ENCODE measurements around the gene PROK1.
"Not testable (repeated sequence)": the region's sequence is repeated elsewhere in the genome, so short reads cannot be mapped to it uniquely, and the experiment has no call there.

The PROK1 gene

GRCh38 chr1:110450929-110451328, at the start of gene PROK1:
PROK1 (plus strand) TSS chr1:110451149; CDS start chr1:110451217, 68 bp downstream.
- no peak for ATAC-seq

DNA sequence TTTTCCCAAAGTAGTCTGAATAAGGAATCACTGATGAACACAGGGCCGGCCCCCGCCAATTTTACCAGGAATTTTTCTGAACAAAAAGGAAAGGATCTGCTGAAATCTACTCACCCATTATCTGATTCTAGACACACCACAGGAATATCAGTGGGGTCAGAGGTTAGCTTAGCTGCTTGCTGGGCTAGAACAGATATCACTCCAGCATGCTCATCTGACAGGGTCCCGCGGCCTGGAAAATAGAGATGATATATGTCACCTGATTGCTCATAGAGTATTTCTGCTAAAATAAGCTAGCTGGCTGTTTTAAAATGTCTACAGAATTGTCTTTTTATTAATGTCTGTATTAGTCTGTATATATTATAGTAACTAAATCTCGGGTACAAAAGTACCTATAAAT, 47.1 kb upstream of the PROK1 start:
- no peak for ATAC-seq

DNA sequence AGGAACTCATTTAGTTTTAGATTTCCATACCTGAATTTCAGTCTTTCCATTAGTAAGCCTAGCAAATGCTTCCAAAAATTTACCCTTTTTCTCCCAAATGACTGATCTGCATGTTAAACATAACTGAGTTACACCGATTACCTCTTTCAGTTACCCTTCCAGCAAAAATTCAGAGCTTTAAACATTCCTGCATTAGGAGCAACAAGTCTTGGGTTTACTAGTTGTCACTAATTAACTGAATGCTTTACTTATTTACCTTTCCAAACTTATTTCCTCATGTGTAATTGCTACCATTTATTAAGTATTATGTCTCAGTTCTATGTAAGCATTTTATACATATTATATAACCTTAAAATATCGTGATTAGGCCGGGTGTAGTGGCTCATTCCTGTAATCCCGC, 46.5 kb upstream of the PROK1 start:
- ATAC-seq: no peak

- not testable (repeated sequence) for ATAC-seq
Measured at GRCh38 chr1:110406407-110406806, 44.5 kb upstream of the PROK1 start.

- ATAC-seq: peak; percentile 94 to 95
Measured at GRCh38 chr1:110407260-110408210, 43.4 kb upstream of the PROK1 start, which contains the start of gene LAMTOR5. LAMTOR5 (minus strand) TSS chr1:110407694; CDS start chr1:110407620, 74 bp downstream.

- ATAC-seq: no peak
Measured at GRCh38 chr1:110408488-110408887, 42.5 kb upstream of the PROK1 start.

DNA sequence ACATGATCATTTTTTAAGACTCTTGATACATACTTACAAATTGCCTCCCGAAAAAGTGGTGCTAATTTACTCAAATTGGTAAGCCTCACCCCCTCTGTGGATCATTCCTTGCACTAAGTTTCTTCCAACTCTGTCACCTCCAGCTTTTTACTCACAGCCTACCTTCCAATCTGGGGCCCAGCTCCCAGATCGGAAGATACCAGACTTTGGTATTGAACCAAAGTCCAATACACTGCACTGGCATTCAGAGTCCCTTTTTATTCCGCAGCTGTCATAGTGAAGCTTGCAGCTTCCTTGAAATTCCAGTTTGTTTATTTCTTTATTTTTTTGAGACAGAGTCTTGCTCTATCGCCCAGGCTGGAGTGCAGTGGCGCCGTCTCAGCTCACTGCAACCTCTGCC, 41.6 kb upstream of the PROK1 start:
- ATAC-seq: no peak

DNA sequence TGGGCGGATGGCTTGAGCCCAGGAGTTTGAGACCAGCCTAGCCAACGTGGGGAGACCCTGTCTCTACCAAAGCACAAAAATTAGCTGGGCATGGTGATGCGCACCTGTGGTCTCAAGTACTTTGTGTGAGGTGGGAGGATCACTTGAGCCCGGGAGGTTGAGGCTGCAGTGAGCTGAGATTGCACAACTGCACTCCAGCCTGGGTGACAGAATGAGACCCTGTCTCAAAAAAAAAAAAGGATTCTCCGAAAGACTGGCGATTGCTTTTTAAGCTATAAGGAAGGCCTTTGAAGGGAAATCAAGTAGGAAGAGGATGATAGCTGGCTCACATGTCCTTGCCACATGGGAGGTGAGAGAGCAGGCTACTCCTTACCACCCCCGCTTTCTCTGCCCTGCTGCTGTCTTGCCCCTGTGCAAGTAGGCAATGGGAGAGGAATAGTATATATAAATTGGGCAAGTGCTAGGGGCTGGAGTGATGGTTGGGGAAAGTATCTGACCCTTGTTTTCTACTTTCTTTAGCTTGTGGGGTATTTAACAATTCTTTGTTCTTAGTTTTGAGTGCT, 39.7 kb upstream of the PROK1 start:
- ATAC-seq: no peak

DNA sequence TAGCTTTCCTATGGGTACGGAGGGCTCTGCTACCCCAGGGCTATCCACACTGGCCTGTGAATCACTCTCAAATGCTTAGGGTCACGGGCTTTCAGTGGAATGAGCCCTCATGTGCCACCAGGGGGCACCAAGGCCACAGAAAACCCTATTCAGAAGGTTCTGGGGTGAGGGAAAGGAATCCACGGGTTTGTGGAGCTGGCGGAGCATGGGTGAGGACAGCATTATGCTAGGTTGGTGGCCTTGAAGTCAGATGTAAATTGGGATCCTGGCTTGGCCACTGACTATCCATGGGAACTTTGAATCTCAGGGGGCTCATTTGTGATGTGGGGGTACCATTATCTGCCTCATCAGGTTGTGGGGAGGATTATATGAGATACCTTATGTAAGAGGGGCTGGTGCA, 38.4 kb upstream of the PROK1 start:
- peak; percentile 57 to 66 for ATAC-seq

DNA sequence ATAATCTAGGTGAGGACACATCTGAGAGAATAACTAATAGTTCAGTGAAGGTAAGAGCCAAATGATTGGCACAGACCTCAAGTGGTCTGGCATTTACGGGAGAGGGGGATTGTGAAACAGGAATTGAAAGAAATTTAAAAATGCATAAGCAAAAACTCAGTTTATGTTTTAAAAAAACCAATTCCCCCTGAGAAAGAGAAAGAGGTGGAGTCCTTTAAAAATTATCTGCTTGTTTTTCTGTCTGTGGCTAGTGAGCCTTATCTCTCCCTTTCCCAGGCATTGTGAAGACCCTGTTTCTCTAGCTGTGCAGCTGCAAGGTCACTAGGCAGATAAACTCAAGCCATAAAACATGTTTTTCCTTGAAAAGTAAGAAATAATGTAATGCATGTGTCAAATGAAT, 37.9 kb upstream of the PROK1 start:
- not testable (repeated sequence) for ATAC-seq

DNA sequence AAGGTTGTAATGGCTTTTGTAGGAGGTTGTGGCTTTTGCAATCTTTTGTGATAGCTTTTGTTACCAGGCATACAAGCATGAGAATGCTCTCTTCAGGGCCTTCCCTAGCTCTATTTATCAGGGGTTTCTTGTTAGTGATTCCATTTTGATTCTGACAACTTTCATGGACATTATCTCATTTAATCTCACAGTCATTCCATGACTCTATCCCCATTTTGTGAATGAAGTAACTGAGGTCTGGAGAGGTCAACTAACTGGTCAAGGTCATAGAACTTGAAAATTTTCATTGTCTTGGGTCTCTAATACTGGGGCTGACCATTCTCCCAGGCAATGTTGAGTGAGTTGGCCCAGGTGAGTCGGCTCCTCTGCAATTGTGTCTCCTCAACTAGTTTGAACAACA, 32.2 kb upstream of the PROK1 start:
- no peak for ATAC-seq

DNA sequence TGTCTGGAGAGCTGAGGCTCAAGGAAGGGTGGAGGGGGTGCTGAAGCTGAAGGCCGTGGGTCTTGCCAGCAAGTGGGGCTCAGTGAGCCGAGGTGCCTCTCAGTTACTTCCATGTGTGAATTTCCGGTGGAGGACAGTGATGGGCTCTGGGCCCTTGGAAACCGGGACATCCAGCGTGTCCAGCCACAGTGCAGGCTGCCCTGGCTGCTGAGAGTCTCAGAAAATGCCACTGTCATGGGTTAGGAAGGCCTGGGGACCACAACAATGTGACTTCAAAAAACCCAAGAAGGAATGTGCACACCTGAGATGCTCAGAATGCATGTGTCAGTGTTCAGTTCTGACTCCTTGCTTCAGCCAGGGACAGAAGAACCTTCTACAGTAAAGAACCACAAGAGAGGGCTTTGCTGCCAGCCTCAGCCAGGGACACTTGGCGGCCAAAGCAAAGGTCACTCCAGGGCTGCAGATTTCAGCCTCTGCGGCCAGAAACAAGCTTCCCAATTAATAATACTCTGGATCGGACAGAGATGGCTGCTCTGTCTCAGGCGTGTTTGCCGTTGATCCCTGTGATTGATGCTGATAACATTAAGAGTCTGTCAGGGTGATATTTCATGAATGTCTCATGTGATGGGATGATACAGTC, 30.8 kb upstream of the PROK1 start:
- ATAC-seq: no peak

DNA sequence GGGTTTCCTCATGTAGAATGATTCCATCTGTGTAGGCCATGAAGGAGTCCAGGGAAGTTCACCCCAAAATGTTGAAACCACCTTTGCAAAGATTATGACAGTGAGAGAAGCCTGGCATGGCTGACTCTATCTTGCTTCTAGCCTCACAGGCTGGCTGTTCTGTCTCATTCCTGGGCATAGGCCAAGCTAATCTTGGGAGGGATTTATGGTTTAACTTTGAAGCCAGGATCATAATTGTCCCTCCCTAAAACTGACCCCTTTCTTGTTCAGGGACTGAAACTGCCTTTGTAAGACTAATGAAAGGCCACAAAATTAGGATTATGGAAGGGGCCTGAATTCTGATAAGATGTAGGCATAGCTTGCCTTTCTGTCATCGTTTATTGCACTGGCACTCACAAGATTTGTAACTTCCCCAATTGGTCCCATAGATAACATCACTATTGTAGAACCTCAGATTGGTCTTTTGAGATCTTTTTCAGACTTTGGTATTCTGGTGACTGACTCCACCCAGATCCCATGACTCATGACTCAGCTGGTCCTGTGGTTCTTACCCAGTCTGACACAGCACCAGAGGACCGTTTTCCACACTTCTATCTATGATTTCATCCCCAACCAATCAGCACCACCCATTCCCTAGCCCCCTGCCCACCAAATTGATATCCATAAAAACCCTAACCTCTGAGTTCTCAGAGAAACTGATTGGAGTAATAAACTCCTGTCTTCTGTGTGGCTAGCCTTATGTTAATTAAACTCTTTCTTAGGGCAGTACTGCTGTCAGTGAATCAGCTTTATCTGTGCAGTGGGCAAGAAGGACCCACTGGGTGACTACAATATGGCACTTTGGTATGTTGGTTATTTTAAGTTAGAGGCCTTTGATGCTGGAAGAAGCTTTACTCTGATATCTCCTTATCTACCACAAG, 29.8 kb upstream of the PROK1 start:
- peak; percentile 69 to 82 for ATAC-seq

- no peak for ATAC-seq
Measured at GRCh38 chr1:110424699-110425611, 26.0 kb upstream of the PROK1 start.

DNA sequence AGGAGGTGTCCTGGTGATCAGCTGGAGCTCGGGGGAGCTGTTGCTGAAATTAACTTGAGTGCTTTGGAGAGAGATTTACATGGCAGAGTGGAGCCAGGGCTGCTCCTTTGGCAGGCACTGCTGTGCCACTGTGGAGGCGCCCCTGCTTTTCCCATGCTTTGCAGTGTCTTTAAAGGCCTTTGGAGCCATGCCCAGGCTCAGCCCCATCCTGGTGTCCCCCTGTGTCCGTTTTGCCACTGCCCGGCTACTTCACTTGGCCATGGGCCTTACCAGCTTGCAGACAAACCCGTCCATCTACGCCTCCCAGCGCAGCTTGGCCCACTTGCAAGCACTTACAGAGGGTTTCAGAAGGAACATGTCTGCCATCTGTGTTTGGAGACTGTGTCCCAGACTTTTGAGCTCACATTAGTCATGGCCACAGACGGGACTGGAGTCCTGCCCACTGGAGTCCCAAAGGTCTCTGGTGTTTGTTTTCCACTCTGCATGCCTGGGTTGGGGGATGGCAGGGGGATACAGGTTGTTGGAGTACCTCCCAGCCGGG, 25.3 kb upstream of the PROK1 start:
- ATAC-seq: no peak

GRCh38 chr1:110426854-110427253, 24.1 kb upstream of the PROK1 start:
- no peak for ATAC-seq

- no peak for ATAC-seq
Measured at GRCh38 chr1:110428946-110429345, 22.0 kb upstream of the PROK1 start.

GRCh38 chr1:110430366-110430765, 20.6 kb upstream of the PROK1 start:
- no peak for ATAC-seq

- no peak for ATAC-seq
Measured at GRCh38 chr1:110430901-110431300, 20.0 kb upstream of the PROK1 start.

DNA sequence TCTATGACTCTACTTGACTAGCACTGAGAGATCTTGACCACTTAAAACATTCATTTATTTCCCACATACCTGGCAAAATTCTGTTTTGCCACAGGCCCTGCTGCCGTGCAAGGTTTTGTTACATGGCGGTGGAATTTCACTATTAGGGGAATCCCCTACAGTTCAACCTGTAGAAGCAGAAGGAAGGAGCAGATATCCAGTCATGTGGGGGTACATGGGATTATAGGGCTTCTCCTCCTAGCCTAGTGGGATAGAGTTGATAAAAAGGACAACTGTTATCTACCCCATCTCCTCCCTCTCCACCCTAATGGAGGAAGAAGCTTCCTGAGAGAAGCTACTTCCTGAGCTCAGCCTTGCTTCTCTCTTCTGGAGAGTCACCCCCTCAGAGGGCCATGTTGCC, 17.7 kb upstream of the PROK1 start:
- no peak for ATAC-seq

GRCh38 chr1:110433803-110434202, 17.1 kb upstream of the PROK1 start:
- ATAC-seq: no peak
